T-helper 1 cell treated with Interleukin-12 subunit alpha and Interleukin-12 subunit beta and Interleukin-4 antibody, amounts not matched to agents 30 μg/mL and 1 μg/mL, for 36 hours (primary cell): ENCODE results near the gene RADX.

Experiments used
- H3K27ac Mint-ChIP-seq: one replicate; pipeline ENCODE4 v1.8.0; 2021; ENCODE audit warnings: mild to moderate bottlenecking, mixed read lengths
- H3K27me3 Mint-ChIP-seq: one replicate; pipeline ENCODE4 v1.8.0; 2021; ENCODE audit warnings: low read depth, mixed read lengths
- H3K36me3 Mint-ChIP-seq: one replicate; pipeline ENCODE4 v1.8.0; 2021; ENCODE audit warnings: low read depth, mixed read lengths
- H3K4me1 Mint-ChIP-seq: one replicate; pipeline ENCODE4 v1.8.0; 2021; ENCODE audit warnings: low read depth, mixed read lengths
- H3K4me3 Mint-ChIP-seq: one replicate; pipeline ENCODE4 v1.8.0; 2021; ENCODE audit warnings: mild to moderate bottlenecking, moderate library complexity, mixed read lengths
- H3K9me3 Mint-ChIP-seq: one replicate; pipeline ENCODE4 v1.8.0; 2021; ENCODE audit warnings: mixed read lengths

The RADX gene

GRCh38 chrX:106611679-106612392 is at the start of gene RADX:
Gene RADX, plus strand, starts transcription at chrX:106611978. Its CDS starts 103 bp downstream, at chrX:106612081.
- peak within 1 kb of the TSS; percentile 88 for H3K27ac Mint-ChIP-seq
- H3K36me3 Mint-ChIP-seq = no peaks in the 10 kb centered on the region
- H3K9me3 Mint-ChIP-seq = no peaks in the 10 kb centered on the region
- peak within 1 kb of the TSS; percentile 90 for H3K4me3 Mint-ChIP-seq
- peaks cover 17% of the 10 kb centered on the region for H3K4me1 Mint-ChIP-seq
- no peaks in the 10 kb centered on the region for H3K27me3 Mint-ChIP-seq

- no peak overlapping the region for H3K4me3 Mint-ChIP-seq
- H3K27me3 Mint-ChIP-seq = no peaks in the 10 kb centered on the region
- H3K36me3 Mint-ChIP-seq = no peaks in the 10 kb centered on the region
- no peaks in the 10 kb centered on the region for H3K4me1 Mint-ChIP-seq
- H3K27ac Mint-ChIP-seq = no peak overlapping the region
- no peaks in the 10 kb centered on the region for H3K9me3 Mint-ChIP-seq
Measured at GRCh38 chrX:106564986-106565385, 46.8 kb upstream of the RADX start.

GRCh38 chrX:106566362-106566761 is 45.4 kb upstream of the RADX start:
- H3K4me1 Mint-ChIP-seq = no peaks in the 10 kb centered on the region
- H3K4me3 Mint-ChIP-seq = no peak overlapping the region
- H3K27ac Mint-ChIP-seq = no peak overlapping the region
- no peaks in the 10 kb centered on the region for H3K9me3 Mint-ChIP-seq
- no peaks in the 10 kb centered on the region for H3K27me3 Mint-ChIP-seq
- no peaks in the 10 kb centered on the region for H3K36me3 Mint-ChIP-seq

- no peaks in the 10 kb centered on the region for H3K36me3 Mint-ChIP-seq
- no peaks in the 10 kb centered on the region for H3K27me3 Mint-ChIP-seq
- peaks cover 4% of the 10 kb centered on the region for H3K9me3 Mint-ChIP-seq
- H3K27ac Mint-ChIP-seq = no peak overlapping the region
- H3K4me1 Mint-ChIP-seq = no peaks in the 10 kb centered on the region
- H3K4me3 Mint-ChIP-seq = no peak overlapping the region
Measured at GRCh38 chrX:106581856-106582255, 29.9 kb upstream of the RADX start.

- Mint-ChIP-seq H3K4me1 (no peaks in the 10 kb centered on the region), H3K4me3 (no peak overlapping the region), H3K27me3 (no peaks in the 10 kb centered on the region), H3K9me3 (no peaks in the 10 kb centered on the region), H3K36me3 (no peaks in the 10 kb centered on the region), H3K27ac (no peak overlapping the region)
Measured at GRCh38 chrX:106585478-106585877, 26.3 kb upstream of the RADX start.

- H3K36me3 Mint-ChIP-seq = no peaks in the 10 kb centered on the region
- peaks cover 3% of the 10 kb centered on the region for H3K27me3 Mint-ChIP-seq
- no peaks in the 10 kb centered on the region for H3K9me3 Mint-ChIP-seq
- no peak overlapping the region for H3K4me3 Mint-ChIP-seq
- H3K27ac Mint-ChIP-seq = no peak overlapping the region
- H3K4me1 Mint-ChIP-seq = no peaks in the 10 kb centered on the region
Measured at GRCh38 chrX:106588801-106589200, 23.0 kb upstream of the RADX start.

- peaks cover 9% of the 10 kb centered on the region for H3K27me3 Mint-ChIP-seq
- H3K27ac Mint-ChIP-seq = no peak overlapping the region
- no peaks in the 10 kb centered on the region for H3K36me3 Mint-ChIP-seq
- H3K4me3 Mint-ChIP-seq = no peak overlapping the region
- no peaks in the 10 kb centered on the region for H3K4me1 Mint-ChIP-seq
- H3K9me3 Mint-ChIP-seq = no peaks in the 10 kb centered on the region
Measured at GRCh38 chrX:106599411-106599810, 12.4 kb upstream of the RADX start.

GRCh38 chrX:106606571-106606970 is 5.2 kb upstream of the RADX start:
- Mint-ChIP-seq H3K4me3 (no peak overlapping the region), H3K36me3 (no peaks in the 10 kb centered on the region), H3K9me3 (no peaks in the 10 kb centered on the region)

GRCh38 chrX:106608016-106608415 is 3.8 kb upstream of the RADX start:
- Mint-ChIP-seq H3K9me3 (no peaks in the 10 kb centered on the region), H3K36me3 (no peaks in the 10 kb centered on the region), H3K4me3 (no peak overlapping the region), H3K27ac (no peak overlapping the region), H3K27me3 (no peaks in the 10 kb centered on the region), H3K4me1 (peaks cover 14% of the 10 kb centered on the region)

More at GRCh38 chrX:106606571-106606970, 5.2 kb upstream of the RADX start:
- peaks cover 6% of the 10 kb centered on the region for H3K4me1 Mint-ChIP-seq
- no peaks in the 10 kb centered on the region for H3K27me3 Mint-ChIP-seq
- H3K27ac Mint-ChIP-seq = no peak overlapping the region

GRCh38 chrX:106611317-106611678 is 480 bp upstream of the RADX start:
- peaks cover 17% of the 10 kb centered on the region for H3K4me1 Mint-ChIP-seq
- peak overlapping the region; percentile 90 for H3K4me3 Mint-ChIP-seq
- no peaks in the 10 kb centered on the region for H3K9me3 Mint-ChIP-seq
- no peaks in the 10 kb centered on the region for H3K27me3 Mint-ChIP-seq
- H3K27ac Mint-ChIP-seq = peak overlapping the region; percentile 88
- no peaks in the 10 kb centered on the region for H3K36me3 Mint-ChIP-seq

GRCh38 chrX:106612393-106612763 is 600 bp downstream of the RADX start:
- H3K36me3 Mint-ChIP-seq = no peaks in the 10 kb centered on the region
- H3K27ac Mint-ChIP-seq = peak overlapping the region; percentile 88
- no peaks in the 10 kb centered on the region for H3K27me3 Mint-ChIP-seq
- no peaks in the 10 kb centered on the region for H3K9me3 Mint-ChIP-seq
- H3K4me3 Mint-ChIP-seq = peak overlapping the region; percentile 90
- peaks cover 17% of the 10 kb centered on the region for H3K4me1 Mint-ChIP-seq

- Mint-ChIP-seq H3K27me3 (no peaks in the 10 kb centered on the region), H3K4me1 (peaks cover 13% of the 10 kb centered on the region), H3K27ac (peak overlapping the region; percentile 45), H3K36me3 (no peaks in the 10 kb centered on the region), H3K9me3 (no peaks in the 10 kb centered on the region), H3K4me3 (peak overlapping the region; percentile 90)
Measured at GRCh38 chrX:106613277-106613676, 1.5 kb downstream of the RADX start.

- H3K27ac Mint-ChIP-seq = no peak overlapping the region
Measured at GRCh38 chrX:106615041-106615440, 3.3 kb downstream of the RADX start.

GRCh38 chrX:106619797-106620196 is 8.0 kb downstream of the RADX start:
- Mint-ChIP-seq H3K4me1 (no peaks in the 10 kb centered on the region), H3K36me3 (peaks cover 2% of the 10 kb centered on the region), H3K27me3 (no peaks in the 10 kb centered on the region), H3K9me3 (no peaks in the 10 kb centered on the region), H3K4me3 (no peak overlapping the region), H3K27ac (no peak overlapping the region)

More at GRCh38 chrX:106615041-106615440, 3.3 kb downstream of the RADX start:
- no peak overlapping the region for H3K4me3 Mint-ChIP-seq
- H3K27me3 Mint-ChIP-seq = no peaks in the 10 kb centered on the region
- H3K9me3 Mint-ChIP-seq = no peaks in the 10 kb centered on the region
- H3K4me1 Mint-ChIP-seq = peaks cover 12% of the 10 kb centered on the region
- H3K36me3 Mint-ChIP-seq = no peaks in the 10 kb centered on the region

- peaks cover 2% of the 10 kb centered on the region for H3K36me3 Mint-ChIP-seq
- no peaks in the 10 kb centered on the region for H3K9me3 Mint-ChIP-seq
- no peaks in the 10 kb centered on the region for H3K27me3 Mint-ChIP-seq
- H3K4me3 Mint-ChIP-seq = no peak overlapping the region
- H3K27ac Mint-ChIP-seq = no peak overlapping the region
- no peaks in the 10 kb centered on the region for H3K4me1 Mint-ChIP-seq
Measured at GRCh38 chrX:106621836-106622235, 10.1 kb downstream of the RADX start.

GRCh38 chrX:106626789-106627188 is 15.0 kb downstream of the RADX start:
- Mint-ChIP-seq H3K4me3 (no peak overlapping the region), H3K27ac (no peak overlapping the region), H3K9me3 (no peaks in the 10 kb centered on the region), H3K27me3 (no peaks in the 10 kb centered on the region), H3K4me1 (no peaks in the 10 kb centered on the region), H3K36me3 (peaks cover 2% of the 10 kb centered on the region)
